Activated naive CD8-positive, alpha-beta T cell treated with anti-CD3 and anti-CD28 coated beads, Interleukin-2, amount 50 U/mL, for 16 hours (primary cell): ENCODE results near the gene RNPEPL1.

Source experiments
- DNase-seq: peaks from one replicate; pipeline ENCODE4 v3.0.0-alpha.2; 2020; ENCODE audit warnings: low read depth, low spot score

RNPEPL1 gene

GRCh38 chr2:240624011-240624949 lies 56.0 kb downstream of the RNPEPL1 start:
- no peak for DNase-seq

DNA sequence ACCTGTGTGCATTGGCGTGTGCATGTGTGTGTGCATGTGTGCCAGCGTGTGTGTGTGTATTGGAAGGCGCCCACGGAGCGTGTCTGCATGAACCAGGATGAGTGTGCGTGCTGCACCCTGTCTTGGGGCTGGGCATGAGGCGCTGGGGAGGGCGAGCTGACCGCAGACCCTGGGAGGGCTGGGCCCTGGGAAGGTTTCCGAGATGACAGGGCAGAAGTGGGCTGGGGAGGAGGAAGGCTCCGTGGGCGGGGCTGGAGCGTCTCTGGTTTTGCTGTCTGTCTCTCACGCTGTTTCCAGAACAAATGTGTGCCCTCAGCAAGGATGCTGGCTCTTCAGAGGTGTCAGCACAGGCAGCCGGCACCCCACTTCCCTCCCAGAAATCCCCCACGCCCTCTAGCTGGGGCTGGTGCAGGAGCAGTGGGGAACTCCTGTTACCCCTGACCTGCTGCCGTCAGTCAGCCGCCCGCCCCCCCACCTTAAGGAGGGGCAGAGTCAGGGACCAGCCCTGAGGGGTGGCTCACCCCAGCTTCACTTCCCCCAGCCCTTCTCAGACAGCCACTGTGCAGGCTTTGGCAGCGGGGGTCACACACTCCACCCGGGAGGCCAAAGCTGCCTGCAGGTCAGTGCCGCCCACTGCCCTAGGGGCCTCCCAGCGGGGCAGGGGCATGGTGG lies 56.8 kb downstream of the RNPEPL1 start, which contains the start of gene GPR35:
GPR35 (plus strand) TSS at position 531 of the 672 bp plus-strand sequence. CDS start 4,473 bp downstream, outside the sequence.
- DNase-seq, result no peak

GRCh38 chr2:240626531-240627300 lies 58.4 kb downstream of the RNPEPL1 start:
- DNase-seq, result no peak

- no peak for DNase-seq
Observed at GRCh38 chr2:240627736-240628506, 59.6 kb downstream of the RNPEPL1 start.

DNA sequence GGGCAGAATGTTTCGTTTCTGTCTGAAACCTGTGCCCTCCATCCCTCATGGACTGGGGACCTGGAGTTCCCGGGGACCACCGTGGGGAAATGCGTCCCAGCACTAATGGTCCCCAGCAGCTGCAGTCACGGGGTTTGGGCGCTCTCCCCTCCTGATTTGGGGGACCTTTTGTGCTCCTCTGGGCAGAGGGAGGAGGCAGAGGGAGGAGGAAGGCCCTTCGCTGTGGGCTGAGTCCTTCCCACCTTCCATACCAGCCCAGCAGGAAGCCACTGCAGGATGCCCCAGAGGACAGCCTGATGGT lies 60.2 kb downstream of the RNPEPL1 start:
- DNase-seq, result no peak

DNA sequence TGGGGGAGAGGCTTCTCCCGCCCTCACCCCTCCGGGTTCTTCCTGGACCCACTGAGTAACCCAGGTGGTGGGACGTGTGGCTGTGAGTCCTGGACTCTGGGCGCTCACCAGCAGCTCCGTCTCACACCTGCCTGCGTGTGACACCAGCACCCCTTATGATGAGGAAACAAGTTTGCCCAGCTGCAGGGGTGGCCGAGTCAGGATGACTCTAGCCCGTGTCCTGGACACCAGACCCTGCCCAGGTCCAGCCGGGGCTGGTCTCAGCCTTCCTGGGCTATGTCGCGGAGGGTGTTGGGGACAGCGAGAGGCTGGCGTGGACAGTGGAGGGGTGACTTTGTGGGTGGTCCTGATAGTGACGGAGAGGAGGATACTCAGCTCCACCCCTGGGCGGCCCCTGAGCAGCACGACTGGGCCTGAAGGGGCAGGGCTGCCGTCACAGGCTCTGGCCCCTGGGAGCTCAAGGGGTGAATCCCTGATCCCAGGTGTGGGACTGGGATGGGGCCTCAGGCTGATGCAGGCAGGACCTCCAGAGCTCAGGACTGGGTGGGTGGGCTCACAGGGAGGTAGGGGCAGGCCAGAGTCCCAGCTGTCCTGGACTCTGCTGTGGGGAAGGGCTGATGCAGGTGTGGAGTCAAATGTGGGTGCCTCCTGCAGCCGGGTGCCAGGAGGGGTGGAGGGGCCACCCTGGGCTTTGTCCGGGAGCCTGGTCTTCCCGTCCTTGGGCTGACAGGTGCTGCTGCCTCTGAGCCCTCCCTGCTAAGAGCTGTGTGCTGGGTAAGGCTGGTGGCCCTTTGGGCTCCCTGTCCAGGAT lies 60.7 kb downstream of the RNPEPL1 start:
- DNase-seq, result no peak

- DNase-seq, result no peak
Observed at GRCh38 chr2:240629619-240629967, 61.3 kb downstream of the RNPEPL1 start.

- DNase-seq, result no peak
Observed at GRCh38 chr2:240629968-240630770, 61.9 kb downstream of the RNPEPL1 start.
